ENCODE data around the gene EFCAB9. TPM values are rescaled to one million over a fixed set of nuclear protein-coding genes. Genes with fewer than 3 reads are reported as not detected.
"Not testable (repeated sequence)": the region's sequence is repeated elsewhere in the genome, so short reads cannot be mapped to it uniquely, and the experiment has no call there.

Gene EFCAB9
- total and polyA plus RNA-seq, 2 of the 13 experiments (the other 11 are each of a cell fraction or from before 2014, with no cell fraction given) = not detected

GRCh38 chr5:172149481-172149880 is 44.5 kb upstream of the EFCAB9 start:
- H3K27me3 ChIP-seq (ENCODE audit: control insufficient read depth in 1 of 2, insufficient read depth in 2 of 2, low read length in 2 of 2); H3K27ac ChIP-seq (ENCODE audit: extremely low read length, insufficient read depth, low read length); CTCF ChIA-PET (ENCODE audit: low intra/inter-chr PET ratio, low total read pairs); BruUV-seq (replicated peaks); H3K79me2 ChIP-seq (ENCODE audit: insufficient read depth, low read length); DNase-seq (ENCODE audit: low spot score); intact Hi-C loops (cut with micrococcal nuclease; ENCODE audit: unreplicated experiment); H3K4me2 ChIP-seq (ENCODE audit: low read depth, low read length); H4K20me1 ChIP-seq (ENCODE audit: insufficient read depth, low read length); FAIRE-seq; H3K36me3 ChIP-seq (replicated peaks in 1 of 2; ENCODE audit: control insufficient read depth in 1 of 2, insufficient read depth in 2 of 2, low read length in 2 of 2); ATAC-seq; in situ Hi-C loops (cut with HindIII; ENCODE audit: extremely low pct_ligation_motif_present, low pct_unique_long_range_greater_than_20kb); H3K9me3 ChIP-seq (ENCODE audit: low read length); H2AFZ ChIP-seq (ENCODE audit: low read length); H3K4me3 ChIP-seq (replicated peaks in 1 of 3; ENCODE audit: insufficient read depth in 1 of 3, low read depth in 2 of 3, low read length in 3 of 3); H3K9ac ChIP-seq (ENCODE audit: insufficient read depth, low read depth, low read length): not testable (repeated sequence)
- POLR2A ChIA-PET = interaction anchor here (0.7 to 1.2 kb wide), 2 partner anchors 25 to 205 kb away, joined by 3 to 4 read pairs; no protein-coding TSS in a partner anchor
- H3K4me1 ChIP-seq (ENCODE audit: insufficient read depth, low read length) = peaks cover 37% of the 10 kb centered on the region
- WGBS (ENCODE audit: low lambda C conversion rate) = 91% methylated on average over 10 of the region's 11 CpGs
- 0 out of 2 replicates have a peak, but pooled peaks have one; percentile 22 for TF ChIP-seq ZNF646 (CRISPR knock-in tag; IDR thresholded peaks at IDR 0.05)
